ENCODE data around the gene ABCG2.
"Not testable (repeated sequence)": the region's sequence is repeated elsewhere in the genome, so short reads cannot be mapped to it uniquely, and the experiment has no call there.

Gene ABCG2

DNA sequence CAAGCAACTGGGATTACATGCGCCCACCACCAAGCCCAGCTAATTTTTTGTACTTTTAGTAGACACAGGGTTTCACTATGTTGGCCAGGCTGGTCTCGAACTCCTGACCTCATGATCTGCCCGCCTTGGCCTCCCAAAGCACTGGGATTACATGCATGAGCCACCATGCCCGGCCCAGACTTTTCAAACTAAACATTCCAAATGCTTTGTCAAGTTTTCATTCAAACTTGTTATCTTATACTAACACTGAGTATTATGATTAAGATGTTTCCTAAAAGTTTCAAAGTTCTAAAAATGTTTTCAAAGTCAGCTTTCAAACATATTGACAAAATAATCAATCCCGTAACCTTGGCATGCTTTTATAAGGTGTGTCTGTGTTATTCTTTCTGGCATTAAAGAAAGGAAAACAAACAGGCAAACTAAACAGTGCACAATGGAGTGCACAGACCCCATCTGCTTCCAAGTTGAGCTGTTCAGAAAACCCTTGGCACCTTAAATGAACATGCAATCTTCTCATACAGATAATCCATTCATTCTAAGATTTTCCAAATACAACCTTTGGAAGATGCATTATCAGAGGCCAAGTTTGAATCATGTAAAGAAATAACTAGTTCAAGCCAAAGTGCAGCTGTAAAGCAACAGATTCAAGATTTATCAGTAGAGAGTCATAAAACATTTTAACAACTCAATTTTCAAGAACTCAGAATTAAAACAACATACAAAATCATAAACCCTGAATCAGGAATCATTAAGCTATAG lies 49.1 kb downstream of the ABCG2 start:
- DNase-seq = no peak
- TF ChIP-seq, protein P1, sequence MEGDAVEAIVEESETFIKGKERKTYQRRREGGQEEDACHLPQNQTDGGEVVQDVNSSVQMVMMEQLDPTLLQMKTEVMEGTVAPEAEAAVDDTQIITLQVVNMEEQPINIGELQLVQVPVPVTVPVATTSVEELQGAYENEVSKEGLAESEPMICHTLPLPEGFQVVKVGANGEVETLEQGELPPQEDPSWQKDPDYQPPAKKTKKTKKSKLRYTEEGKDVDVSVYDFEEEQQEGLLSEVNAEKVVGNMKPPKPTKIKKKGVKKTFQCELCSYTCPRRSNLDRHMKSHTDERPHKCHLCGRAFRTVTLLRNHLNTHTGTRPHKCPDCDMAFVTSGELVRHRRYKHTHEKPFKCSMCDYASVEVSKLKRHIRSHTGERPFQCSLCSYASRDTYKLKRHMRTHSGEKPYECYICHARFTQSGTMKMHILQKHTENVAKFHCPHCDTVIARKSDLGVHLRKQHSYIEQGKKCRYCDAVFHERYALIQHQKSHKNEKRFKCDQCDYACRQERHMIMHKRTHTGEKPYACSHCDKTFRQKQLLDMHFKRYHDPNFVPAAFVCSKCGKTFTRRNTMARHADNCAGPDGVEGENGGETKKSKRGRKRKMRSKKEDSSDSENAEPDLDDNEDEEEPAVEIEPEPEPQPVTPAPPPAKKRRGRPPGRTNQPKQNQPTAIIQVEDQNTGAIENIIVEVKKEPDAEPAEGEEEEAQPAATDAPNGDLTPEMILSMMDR (IDR thresholded peaks at IDR 0.05; ENCODE audit: low read depth, low read length) = no peak
- H3K27ac ChIP-seq = no peak overlapping the region
- H3K27me3 ChIP-seq (ENCODE audit: insufficient read depth, low read depth, severe bottlenecking) = no peaks in the 10 kb centered on the region
- no peaks in the 10 kb centered on the region for H3K9me3 ChIP-seq (ENCODE audit: severe bottlenecking)
- no peaks in the 10 kb centered on the region for H3K36me3 ChIP-seq
- H3K4me3 ChIP-seq (ENCODE audit: low read depth, low read length) = no peak overlapping the region

DNA sequence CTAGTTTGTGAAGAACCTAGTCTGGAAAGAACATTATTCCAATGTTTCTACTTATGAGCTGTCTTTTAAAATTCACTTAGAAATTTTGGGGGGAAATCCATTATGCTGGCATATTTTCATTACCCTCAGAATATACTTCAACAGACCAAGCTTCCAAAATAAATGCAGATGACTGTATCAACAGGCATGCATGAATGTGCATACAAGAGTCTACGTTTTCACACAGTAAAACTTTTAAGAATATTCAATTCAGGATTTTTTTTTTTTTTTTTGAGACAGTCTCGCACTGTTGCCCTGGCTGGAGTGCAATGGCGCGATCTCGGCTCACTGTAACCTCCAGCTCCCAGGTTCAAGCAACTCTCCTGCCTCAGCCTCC lies 49.7 kb downstream of the ABCG2 start:
- TF ChIP-seq, protein P1 (IDR thresholded peaks at IDR 0.05; ENCODE audit: low read depth, low read length) = no peak
- H3K4me3 ChIP-seq (ENCODE audit: low read depth, low read length) = no peak overlapping the region
- no peak overlapping the region for H3K27ac ChIP-seq
- DNase-seq = no peak
- no peaks in the 10 kb centered on the region for H3K36me3 ChIP-seq
- H3K9me3 ChIP-seq (ENCODE audit: severe bottlenecking) = no peaks in the 10 kb centered on the region
- H3K27me3 ChIP-seq (ENCODE audit: insufficient read depth, low read depth, severe bottlenecking) = no peaks in the 10 kb centered on the region

DNA sequence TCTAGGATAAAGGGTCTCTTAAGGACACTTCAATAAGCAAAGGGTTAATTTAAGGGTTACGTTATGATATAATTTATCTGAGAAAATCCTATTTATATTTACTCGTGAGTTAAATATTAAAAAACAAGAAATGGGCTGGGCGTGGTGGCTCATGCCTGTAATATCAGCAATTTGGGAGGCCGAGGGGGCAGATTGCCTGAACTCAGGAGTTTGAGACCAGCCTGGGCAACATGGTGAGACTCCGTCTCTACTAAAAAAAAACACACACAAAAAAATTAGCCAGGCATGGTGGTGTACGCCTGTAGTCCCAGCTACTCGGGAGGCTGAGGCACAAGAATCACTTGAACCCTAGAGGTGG lies 50.4 kb downstream of the ABCG2 start:
- H3K27me3 ChIP-seq (ENCODE audit: insufficient read depth, low read depth, severe bottlenecking); DNase-seq; H3K27ac ChIP-seq; H3K36me3 ChIP-seq; H3K4me3 ChIP-seq (ENCODE audit: low read depth, low read length); H3K9me3 ChIP-seq (ENCODE audit: severe bottlenecking): not testable (repeated sequence)

DNA sequence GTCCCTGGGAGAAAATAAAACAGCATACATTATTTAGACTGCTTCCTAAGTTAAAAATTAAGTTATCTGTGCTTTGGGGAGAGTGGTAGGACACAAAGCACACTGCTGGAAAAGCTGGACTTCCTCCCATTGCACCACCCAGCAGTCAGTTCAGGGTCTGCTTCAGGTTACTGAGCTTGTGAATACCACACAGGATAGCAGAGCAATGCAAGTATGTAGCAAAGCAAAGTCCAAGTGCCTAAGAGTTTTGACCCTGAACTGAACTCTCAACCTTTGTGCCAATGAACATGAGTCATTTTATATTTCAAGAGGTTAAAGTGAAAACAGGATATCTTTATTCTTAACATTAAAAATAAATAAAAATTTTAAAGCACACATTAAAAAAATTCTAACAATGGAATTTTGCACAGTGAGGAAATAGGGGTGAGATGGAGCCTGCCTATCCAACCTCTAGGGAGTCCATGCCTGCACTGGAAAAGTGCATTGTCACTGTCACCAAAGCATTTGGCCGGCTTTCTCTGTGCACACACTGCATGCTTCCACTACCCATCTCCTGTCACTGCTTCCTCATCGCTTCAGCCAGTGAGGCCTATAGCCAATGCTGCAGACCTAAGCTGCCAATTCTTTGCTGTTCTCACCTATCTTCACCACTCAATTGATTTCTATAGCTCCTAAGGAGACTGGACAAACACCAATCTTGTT lies 50.9 kb downstream of the ABCG2 start:
- no peak overlapping the region for H3K4me3 ChIP-seq (ENCODE audit: low read depth, low read length)
- no peaks in the 10 kb centered on the region for H3K9me3 ChIP-seq (ENCODE audit: severe bottlenecking)
- no peak for DNase-seq
- TF ChIP-seq, protein P1 (IDR thresholded peaks at IDR 0.05; ENCODE audit: low read depth, low read length) = no peak
- no peaks in the 10 kb centered on the region for H3K27me3 ChIP-seq (ENCODE audit: insufficient read depth, low read depth, severe bottlenecking)
- H3K27ac ChIP-seq = no peak overlapping the region
- no peaks in the 10 kb centered on the region for H3K36me3 ChIP-seq

DNA sequence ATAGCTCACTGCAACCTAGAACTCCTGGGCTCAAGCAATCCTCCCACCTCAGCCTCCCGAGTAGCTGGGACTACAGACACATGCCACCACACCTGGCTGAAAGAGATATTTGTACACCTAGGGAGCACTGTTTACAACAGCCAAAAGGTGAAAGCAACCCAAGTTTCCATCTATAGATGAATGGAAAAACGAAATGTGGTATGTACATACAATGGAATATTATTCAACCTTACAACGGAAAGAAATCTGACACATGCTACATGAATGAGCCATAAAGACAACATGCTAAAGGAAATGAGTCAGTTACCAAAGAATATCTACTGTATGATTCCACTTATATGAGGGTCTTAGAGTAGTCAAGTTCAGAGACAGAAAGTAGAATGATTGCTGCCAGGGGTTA lies 52.2 kb downstream of the ABCG2 start:
- Histone ChIP-seq H3K4me3 (ENCODE audit: low read depth, low read length) (no peak overlapping the region), H3K36me3 (no peaks in the 10 kb centered on the region), H3K27ac (no peak overlapping the region), H3K27me3 (ENCODE audit: insufficient read depth, low read depth, severe bottlenecking) (no peaks in the 10 kb centered on the region), H3K9me3 (ENCODE audit: severe bottlenecking) (no peaks in the 10 kb centered on the region)
- TF ChIP-seq, protein P1 (IDR thresholded peaks at IDR 0.05; ENCODE audit: low read depth, low read length) = no peak
- DNase-seq = no peak

DNA sequence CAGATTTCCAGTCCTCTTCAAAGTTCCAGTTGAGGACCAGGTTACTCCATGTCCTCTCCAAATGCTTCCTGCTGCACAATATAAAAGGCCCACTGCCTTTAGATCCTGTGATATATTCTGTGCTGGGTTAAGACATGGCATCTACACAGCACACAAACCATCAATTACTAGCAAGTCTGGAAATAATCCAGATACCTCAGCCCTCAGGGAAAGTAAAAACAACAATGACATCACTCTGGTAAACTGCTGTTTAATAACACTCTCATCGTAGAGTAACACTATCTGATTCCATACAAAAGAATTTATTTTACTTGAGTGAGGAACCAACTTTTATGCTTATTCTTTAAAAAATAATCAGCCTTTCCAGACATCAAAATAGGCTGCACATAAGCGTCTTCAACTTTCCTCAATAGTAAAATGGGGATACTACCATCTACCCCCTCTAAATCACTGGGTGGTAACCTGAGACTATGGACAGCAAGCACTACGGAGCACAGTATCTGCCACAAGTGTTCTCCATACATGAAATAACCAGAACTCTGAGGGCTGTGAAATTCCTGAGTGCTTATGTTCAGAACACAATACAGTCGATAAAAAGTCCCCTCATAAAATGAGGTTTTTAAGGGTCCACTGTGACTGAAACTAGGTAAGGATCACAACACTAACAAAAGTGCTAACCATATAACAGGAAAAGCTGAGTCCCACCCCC lies 53.4 kb downstream of the ABCG2 start:
- Histone ChIP-seq H3K4me3 (ENCODE audit: low read depth, low read length) (no peak overlapping the region), H3K27me3 (ENCODE audit: insufficient read depth, low read depth, severe bottlenecking) (no peaks in the 10 kb centered on the region), H3K36me3 (no peaks in the 10 kb centered on the region), H3K27ac (no peak overlapping the region), H3K9me3 (ENCODE audit: severe bottlenecking) (no peaks in the 10 kb centered on the region)
- TF ChIP-seq, protein P1 (IDR thresholded peaks at IDR 0.05; ENCODE audit: low read depth, low read length) = no peak
- DNase-seq = no peak
